CD14-positive monocyte (primary cell): ENCODE results near the gene DLGAP1. TPM values are rescaled to one million over a fixed set of nuclear protein-coding genes. Genes with fewer than 3 reads are reported as not detected.

Source experiments
- DNase-seq, 3 donors: peaks; one replicate each; pipeline ENCODE4 v3.0.0-alpha.2; 2011 to 2022
- H2AFZ ChIP-seq: 2 replicates; pipeline ENCODE4 v1.6.0; 2012; ENCODE audit warnings: mild to moderate bottlenecking, low read depth, low read length, inconsistent platforms; ENCODE audit not compliant: insufficient read depth, poor library complexity, severe bottlenecking
- H3K27ac ChIP-seq, 2 donors: 1 replicate in 1 of 2; 2 replicates in 1 of 2; pipeline ENCODE4 v1.5.1; 2012 to 2013; ENCODE audit warnings: low read length in 2 of 2, control low read depth in 1 of 2, inconsistent platforms in 1 of 2, low read depth in 1 of 2, mild to moderate bottlenecking in 1 of 2
- H3K27me3 ChIP-seq, 2 donors: one replicate each; pipeline versions ENCODE4 v1.6.0 to v1.6.1; 2011 to 2013; ENCODE audit warnings: low read length in 2 of 2; ENCODE audit not compliant: control insufficient read depth in 2 of 2, insufficient read depth in 2 of 2
- H3K36me3 ChIP-seq, 2 donors: replicated peaks in 1 of 2; 1 replicate in 1 of 2; 2 replicates in 1 of 2; pipeline versions ENCODE4 v1.5.1 to v1.6.1; 2012 to 2013; ENCODE audit warnings: low read length in 2 of 2, control low read depth in 1 of 2, inconsistent platforms in 1 of 2, mild to moderate bottlenecking in 1 of 2; ENCODE audit not compliant: insufficient read depth in 2 of 2, control insufficient read depth in 1 of 2
- H3K4me1 ChIP-seq, 2 donors: 1 replicate in 1 of 2; 2 replicates in 1 of 2; pipeline versions ENCODE4 v1.5.1 to v1.6.1; 2012 to 2013; ENCODE audit warnings: low read length in 2 of 2, control low read depth in 1 of 2, inconsistent platforms in 1 of 2, mild to moderate bottlenecking in 1 of 2, moderate library complexity in 1 of 2; ENCODE audit not compliant: insufficient read depth in 2 of 2, control insufficient read depth in 1 of 2
- H3K4me2 ChIP-seq: replicated peaks from 2 replicates; pipeline ENCODE3; 2012; ENCODE audit warnings: low read length, moderate library complexity, mild to moderate bottlenecking; ENCODE audit not compliant: poor library complexity, severe bottlenecking; ENCODE audit errors: extremely low read depth
- H3K4me3 ChIP-seq, 3 experiments: fragments of 200-600 bp in 1 of 3; sonication (generic) in 1 of 3; replicated peaks in 1 of 3; 1 replicate in 2 of 3; 2 replicates in 1 of 3; pipeline ENCODE4 v1.5.1; 2011 to 2013; ENCODE audit warnings: low read length in 3 of 3, mild to moderate bottlenecking in 3 of 3, control low read depth in 2 of 3, low read depth in 2 of 3, inconsistent platforms in 1 of 3, moderate library complexity in 1 of 3
- H3K79me2 ChIP-seq: 2 replicates; pipeline ENCODE4 v1.6.0; 2012; ENCODE audit warnings: mild to moderate bottlenecking, control low read depth, inconsistent platforms, low read length, moderate library complexity; ENCODE audit not compliant: insufficient read depth
- H3K9ac ChIP-seq: 2 replicates; pipeline ENCODE4 v1.6.0; 2017; ENCODE audit warnings: low read length, mild to moderate bottlenecking; ENCODE audit not compliant: insufficient read depth, poor library complexity, severe bottlenecking
- H3K9me3 ChIP-seq, 2 donors: replicated peaks in 1 of 2; 1 replicate in 1 of 2; 2 replicates in 1 of 2; pipeline versions ENCODE4 v1.5.1 to v1.6.1; 2012 to 2013; ENCODE audit warnings: low read length in 2 of 2, control low read depth in 1 of 2; ENCODE audit not compliant: control insufficient read depth in 1 of 2, insufficient read depth in 1 of 2
- H4K20me1 ChIP-seq: 2 replicates; pipeline ENCODE4 v1.6.0; 2012; ENCODE audit warnings: mild to moderate bottlenecking, low read length, control low read depth, moderate library complexity; ENCODE audit not compliant: insufficient read depth
- H3K27ac Mint-ChIP-seq, 7 donors: one replicate each; pipeline ENCODE4 v1.8.0; 2020; ENCODE audit warnings: mild to moderate bottlenecking in 7 of 7, mixed read lengths in 7 of 7, moderate library complexity in 6 of 7, inconsistent platforms in 2 of 7
- H3K27me3 Mint-ChIP-seq, 3 donors: one replicate each; pipeline ENCODE4 v1.8.0; 2021 to 2022; ENCODE audit warnings: low read depth in 3 of 3, mild to moderate bottlenecking in 3 of 3, mixed read lengths in 3 of 3, moderate library complexity in 3 of 3, inconsistent platforms in 1 of 3
- H3K36me3 Mint-ChIP-seq, 2 donors: one replicate each; pipeline ENCODE4 v1.8.0; 2020; ENCODE audit warnings: mixed read lengths in 2 of 2, inconsistent platforms in 1 of 2, mild to moderate bottlenecking in 1 of 2
- H3K4me1 Mint-ChIP-seq: one replicate; pipeline ENCODE4 v1.8.0; 2020; ENCODE audit warnings: mild to moderate bottlenecking, mixed read lengths
- H3K4me3 Mint-ChIP-seq, 2 donors: one replicate each; pipeline ENCODE4 v1.8.0; 2020; ENCODE audit warnings: mild to moderate bottlenecking in 2 of 2, mixed read lengths in 2 of 2, moderate library complexity in 1 of 2
- H3K9me3 Mint-ChIP-seq, 7 donors: one replicate each; pipeline ENCODE4 v1.8.0; 2020 to 2022; ENCODE audit warnings: mixed read lengths in 7 of 7, mild to moderate bottlenecking in 6 of 7, moderate library complexity in 6 of 7, inconsistent platforms in 2 of 7
- CTCF ChIP-seq: fragments of 200-600 bp; IDR thresholded peaks from one replicate; pipeline ENCODE4 v1.8.0; 2022; ENCODE audit warnings: antibody characterized with exemption, mild to moderate bottlenecking
- WGBS: methylation state at CpG from one replicate; pipeline ENCODE4 v1.1.5; 2013; ENCODE audit warnings: missing lambda C conversion rate; ENCODE audit not compliant: insufficient coverage; 5-methylcytosine and 5-hydroxymethylcytosine counted together
- intact Hi-C, 2 donors: fragments of 100-400 bp; cut with micrococcal nuclease; formaldehyde crosslinking; loops; one replicate each; pipeline versions ENCODE4 v1.15.0 to v1.15.1; 2023
- polyA plus RNA-seq, 3 donors: library from polyadenylated mRNA; depleted of rRNA in 1 of 3; unstranded in 2 of 3; stranded (reverse) in 1 of 3; fragments of 300-500 nt in 2 of 3; fragments of >200 nt in 1 of 3; fragmentation: Illumina TruSeq in 2 of 3; gene quantifications; 1 replicate in 2 of 3; 2 replicates in 1 of 3; pipeline ENCODE4 v1.2.3, GENCODE V29; 2012 to 2021

DLGAP1 gene
- polyA plus RNA-seq, 3 donors = 0.09 to 0.42 TPM; not detected in 1

DNA sequence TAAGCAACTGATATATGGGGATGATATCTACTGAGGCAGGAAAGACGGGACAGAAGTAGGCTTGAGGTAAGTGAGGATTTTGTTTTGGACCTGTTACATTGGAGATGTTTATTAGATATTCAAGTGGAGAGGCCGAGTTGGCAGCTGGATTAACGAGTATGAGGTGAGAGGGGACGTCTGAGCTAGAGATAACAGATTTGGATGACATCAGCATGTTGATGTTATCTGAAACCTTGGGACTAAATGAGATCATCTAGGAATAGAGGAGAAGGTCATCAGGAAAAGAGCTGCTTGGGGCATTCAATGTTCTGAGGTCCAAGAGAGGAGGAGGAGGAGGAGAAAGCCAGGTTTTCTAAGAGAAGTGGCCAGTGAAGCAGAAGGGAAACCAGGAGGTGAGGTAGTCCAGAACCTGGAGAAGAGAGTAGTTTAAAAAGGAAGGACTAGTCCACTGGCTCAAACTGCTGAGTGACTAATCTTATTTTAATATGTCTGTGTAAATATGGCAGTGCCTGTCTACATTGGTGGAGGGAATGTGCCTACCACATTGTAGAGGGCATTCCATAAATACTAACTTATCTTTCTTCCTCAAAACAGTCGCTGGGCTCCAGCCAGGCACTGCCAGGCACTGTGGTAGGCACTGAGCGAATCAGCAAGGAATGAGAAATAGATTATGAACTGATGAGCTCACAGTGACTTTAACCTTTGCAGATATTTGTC lies 488.3 kb downstream of the DLGAP1 start:
- WGBS = 82% methylated on average over 5 of the region's 6 CpGs
- Mint-ChIP-seq H3K27ac (no peak overlapping the region), H3K27me3 (peaks cover 0 to 13% (median 3%) of the 10 kb centered on the region in 3 donors), H3K4me3 (peak overlapping the region in 1 of 2 donors; percentile 9), H3K9me3 (peaks cover 0 to 3% (median 0%) of the 10 kb centered on the region in 7 donors), H3K36me3 (no peaks in the 10 kb centered on the region), H3K4me1 (no peaks in the 10 kb centered on the region)
- no peak overlapping the region for H3K27ac ChIP-seq
- H3K4me1 ChIP-seq = no peaks in the 10 kb centered on the region
- DNase-seq = no peak
- H3K4me3 ChIP-seq = no peak overlapping the region
- no peaks in the 10 kb centered on the region for H3K79me2 ChIP-seq
- intact Hi-C loops = no loop called here
- H3K9ac ChIP-seq = no peak overlapping the region
- no peak for TF ChIP-seq CTCF
- no peaks in the 10 kb centered on the region for H3K27me3 ChIP-seq
- H3K36me3 ChIP-seq = no peaks in the 10 kb centered on the region
- no peak overlapping the region for H2AFZ ChIP-seq
- no peaks in the 10 kb centered on the region for H4K20me1 ChIP-seq
- no peaks in the 10 kb centered on the region for H3K9me3 ChIP-seq
- no peak overlapping the region for H3K4me2 ChIP-seq

DNA sequence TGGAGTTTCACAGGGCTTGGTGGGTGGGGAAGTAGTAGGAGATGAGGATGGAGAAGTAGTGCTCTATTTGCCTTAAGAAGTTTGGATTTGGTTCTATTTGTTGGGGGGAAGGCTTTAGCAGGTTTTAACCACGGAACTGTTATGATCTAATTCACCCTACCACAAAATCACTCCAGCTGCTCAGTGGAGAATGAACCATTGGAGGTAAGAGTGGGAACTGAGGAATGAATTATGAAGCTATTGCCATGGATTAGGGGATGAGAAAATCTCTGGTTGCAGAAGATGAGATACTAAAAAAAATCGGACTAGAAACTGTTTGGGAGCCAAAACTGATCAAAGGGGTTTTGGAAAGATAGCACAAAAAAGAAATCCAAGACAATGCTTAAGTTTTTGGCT lies 488.9 kb downstream of the DLGAP1 start:
- Mint-ChIP-seq H3K9me3 (peaks cover 0 to 3% (median 0%) of the 10 kb centered on the region in 7 donors), H3K27me3 (peaks cover 0 to 14% (median 4%) of the 10 kb centered on the region in 3 donors), H3K4me1 (no peaks in the 10 kb centered on the region), H3K4me3 (no peak overlapping the region), H3K27ac (no peak overlapping the region), H3K36me3 (no peaks in the 10 kb centered on the region)
- no peaks in the 10 kb centered on the region for H3K36me3 ChIP-seq
- intact Hi-C loops = no loop called here
- no peak overlapping the region for H2AFZ ChIP-seq
- H3K4me2 ChIP-seq = no peak overlapping the region
- no peak for TF ChIP-seq CTCF
- no peaks in the 10 kb centered on the region for H3K27me3 ChIP-seq
- WGBS = 92% methylated on average over 1 of the region's 2 CpGs
- no peak overlapping the region for H3K27ac ChIP-seq
- H3K79me2 ChIP-seq = no peaks in the 10 kb centered on the region
- no peak overlapping the region for H3K9ac ChIP-seq
- no peaks in the 10 kb centered on the region for H4K20me1 ChIP-seq
- H3K4me3 ChIP-seq = no peak overlapping the region
- H3K4me1 ChIP-seq = no peaks in the 10 kb centered on the region
- DNase-seq = no peak
- no peaks in the 10 kb centered on the region for H3K9me3 ChIP-seq
